ENCODE data around the gene RNF187. TPM values are rescaled to one million over a fixed set of nuclear protein-coding genes. Genes with fewer than 3 reads are reported as not detected.

Gene RNF187
- total RNA-seq, 1 donor from 2014 or later, result 128 TPM

DNA sequence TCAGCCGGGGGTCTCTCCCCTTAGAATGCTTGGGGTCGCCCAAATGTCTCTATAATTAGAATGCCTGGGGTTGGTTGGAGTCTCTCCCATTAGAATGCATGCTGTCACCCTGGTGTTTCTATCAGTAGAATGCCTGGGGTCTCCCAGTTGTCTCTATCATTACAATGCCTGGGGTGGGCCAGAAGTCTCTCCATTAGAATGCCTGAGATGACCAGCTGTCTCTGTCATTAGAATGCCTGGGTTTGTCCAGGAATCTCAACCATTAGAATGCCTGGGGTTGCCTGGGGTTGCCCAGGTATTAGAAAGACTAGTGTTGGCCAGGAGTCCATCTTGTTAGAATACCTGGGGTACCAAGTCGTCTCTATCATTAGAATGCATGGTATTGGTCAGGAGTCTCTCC lies 51.6 kb downstream of the RNF187 start:
- no peak for DNase-seq (ENCODE audit: low read depth)
- no peaks in the 10 kb centered on the region for H3K27me3 ChIP-seq (ENCODE audit: control insufficient read depth, insufficient read depth, low read length)
- no peak overlapping the region for H3K4me3 ChIP-seq (ENCODE audit: low read depth, low read length)
- TF ChIP-seq CTCF (IDR thresholded peaks at IDR 0.05; ENCODE audit: insufficient read depth, low read length, poor library complexity, severe bottlenecking), result no peak
- H3K36me3 ChIP-seq (ENCODE audit: control insufficient read depth, insufficient read depth, low read length), result no peaks in the 10 kb centered on the region

DNA sequence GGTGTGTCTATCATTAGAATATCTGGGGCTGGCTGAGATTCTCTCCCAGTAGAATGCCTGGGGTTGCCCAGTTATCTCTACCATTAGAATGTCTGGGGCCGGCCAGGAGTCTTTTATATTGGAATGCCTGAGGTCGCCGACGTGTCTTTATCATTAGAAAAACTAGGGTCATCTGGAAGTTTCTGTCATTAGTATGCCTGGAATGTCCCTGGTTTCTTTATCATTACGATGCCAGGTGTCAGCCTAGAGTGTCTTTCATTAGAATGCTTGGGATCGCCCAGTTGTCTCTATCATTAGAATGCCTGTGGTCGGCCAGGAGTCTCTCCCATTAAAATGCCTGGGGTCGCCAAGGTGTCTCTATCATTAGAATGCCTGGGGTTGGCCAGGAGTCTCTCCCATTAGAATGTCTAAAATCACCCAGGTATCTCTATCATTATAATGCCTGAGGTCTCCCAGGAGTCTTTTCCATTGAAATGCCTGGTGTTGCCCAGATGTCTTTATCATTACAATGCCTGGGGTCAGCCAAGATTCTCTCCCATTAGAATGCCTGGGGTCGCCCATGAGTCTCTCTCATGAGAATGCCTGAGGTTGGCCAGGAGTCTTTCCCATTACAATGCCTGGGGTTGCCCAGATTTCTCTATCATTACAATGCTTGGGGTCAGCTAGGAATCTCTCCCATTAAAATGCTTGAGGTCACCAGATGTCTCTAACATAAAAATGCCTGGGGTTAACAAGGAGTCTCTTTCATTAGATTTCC lies 53.2 kb downstream of the RNF187 start:
- H3K36me3 ChIP-seq (ENCODE audit: control insufficient read depth, insufficient read depth, low read length), result no peaks in the 10 kb centered on the region
- H3K4me3 ChIP-seq (ENCODE audit: low read depth, low read length), result no peak overlapping the region
- H3K27me3 ChIP-seq (ENCODE audit: control insufficient read depth, insufficient read depth, low read length), result no peaks in the 10 kb centered on the region
- DNase-seq (ENCODE audit: low read depth), result no peak
- TF ChIP-seq CTCF (IDR thresholded peaks at IDR 0.05; ENCODE audit: insufficient read depth, low read length, poor library complexity, severe bottlenecking), result no peak

DNA sequence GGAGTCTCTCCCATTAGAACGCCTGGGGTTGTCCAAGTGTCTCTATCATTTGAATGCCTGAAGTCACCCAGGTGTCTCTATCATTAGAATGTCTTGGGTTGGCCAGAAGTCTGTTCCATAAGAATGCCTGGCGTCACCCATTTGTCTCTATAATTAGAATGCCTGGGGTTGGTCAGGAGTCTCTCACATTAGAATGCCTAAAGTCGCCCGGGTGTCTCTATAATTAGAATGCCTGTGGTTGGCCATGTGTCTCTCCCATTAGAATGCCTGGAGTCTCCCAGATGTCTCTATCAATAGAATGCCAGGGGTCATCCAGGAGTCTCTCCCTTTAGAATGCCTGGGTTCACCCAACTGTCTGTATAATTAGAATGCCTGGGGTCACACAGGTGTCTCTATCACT lies 54.5 kb downstream of the RNF187 start:
- no peaks in the 10 kb centered on the region for H3K27me3 ChIP-seq (ENCODE audit: control insufficient read depth, insufficient read depth, low read length)
- no peak for TF ChIP-seq CTCF (IDR thresholded peaks at IDR 0.05; ENCODE audit: insufficient read depth, low read length, poor library complexity, severe bottlenecking)
- no peaks in the 10 kb centered on the region for H3K36me3 ChIP-seq (ENCODE audit: control insufficient read depth, insufficient read depth, low read length)
- H3K4me3 ChIP-seq (ENCODE audit: low read depth, low read length), result no peak overlapping the region
- no peak for DNase-seq (ENCODE audit: low read depth)

DNA sequence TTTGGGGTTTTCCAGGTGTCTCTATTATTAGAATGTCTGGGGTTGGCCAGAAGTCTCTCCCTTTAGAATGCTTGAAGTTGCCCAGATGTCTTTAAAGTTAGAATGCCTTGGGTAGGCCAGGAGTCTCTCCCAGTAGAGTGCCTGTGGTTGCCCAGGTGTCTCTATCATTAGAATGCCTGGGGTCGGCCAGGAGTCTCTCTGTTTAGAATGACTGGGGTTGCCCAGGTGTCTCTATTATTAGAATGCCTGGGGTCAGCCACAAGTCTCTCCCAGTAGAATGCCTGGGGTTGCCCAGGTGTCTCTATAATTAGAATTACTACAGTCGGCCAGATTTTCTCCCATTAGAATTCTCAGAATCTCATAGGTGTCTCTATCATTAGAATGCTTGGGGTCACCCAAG lies 55.2 kb downstream of the RNF187 start:
- no peaks in the 10 kb centered on the region for H3K36me3 ChIP-seq (ENCODE audit: control insufficient read depth, insufficient read depth, low read length)
- TF ChIP-seq CTCF (IDR thresholded peaks at IDR 0.05; ENCODE audit: insufficient read depth, low read length, poor library complexity, severe bottlenecking), result no peak
- H3K4me3 ChIP-seq (ENCODE audit: low read depth, low read length), result no peak overlapping the region
- DNase-seq (ENCODE audit: low read depth), result no peak
- no peaks in the 10 kb centered on the region for H3K27me3 ChIP-seq (ENCODE audit: control insufficient read depth, insufficient read depth, low read length)

DNA sequence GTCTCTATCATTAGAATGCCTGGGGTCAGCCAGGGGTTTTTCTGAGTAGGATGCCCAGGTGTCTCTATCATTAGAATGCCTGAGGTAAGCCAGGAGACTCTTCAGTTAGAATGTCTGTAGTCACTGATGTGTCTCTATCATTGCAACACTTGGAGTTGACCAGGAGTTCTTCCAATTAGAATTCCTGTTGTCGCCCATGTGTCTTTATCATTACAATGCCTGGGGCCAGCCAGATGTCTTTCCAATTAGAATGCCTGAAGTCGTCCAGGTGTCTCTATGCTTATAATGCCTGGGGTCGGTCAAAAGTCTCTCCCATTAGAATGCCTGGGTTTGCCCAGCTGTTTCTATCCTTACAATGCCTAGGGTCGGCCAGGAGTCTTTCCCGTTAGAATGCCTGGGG lies 55.8 kb downstream of the RNF187 start:
- no peak overlapping the region for H3K4me3 ChIP-seq (ENCODE audit: low read depth, low read length)
- DNase-seq (ENCODE audit: low read depth), result no peak
- H3K36me3 ChIP-seq (ENCODE audit: control insufficient read depth, insufficient read depth, low read length), result no peaks in the 10 kb centered on the region
- no peaks in the 10 kb centered on the region for H3K27me3 ChIP-seq (ENCODE audit: control insufficient read depth, insufficient read depth, low read length)
- TF ChIP-seq CTCF (IDR thresholded peaks at IDR 0.05; ENCODE audit: insufficient read depth, low read length, poor library complexity, severe bottlenecking), result no peak

- no peak for TF ChIP-seq CTCF (IDR thresholded peaks at IDR 0.05; ENCODE audit: insufficient read depth, low read length, poor library complexity, severe bottlenecking)
- H3K27me3 ChIP-seq (ENCODE audit: control insufficient read depth, insufficient read depth, low read length), result no peaks in the 10 kb centered on the region
- H3K36me3 ChIP-seq (ENCODE audit: control insufficient read depth, insufficient read depth, low read length), result no peaks in the 10 kb centered on the region
- no peak for DNase-seq (ENCODE audit: low read depth)
- H3K4me3 ChIP-seq (ENCODE audit: low read depth, low read length), result no peak overlapping the region
Observed at GRCh38 chr1:228543396-228543795, 56.2 kb downstream of the RNF187 start.
